Measurements from ENCODE around the gene BMAL1. TPM values are rescaled to one million over a fixed set of nuclear protein-coding genes. Genes with fewer than 3 reads are reported as not detected.
A peak's percentile ranks its signal among the peaks of the same experiment; 100 is the strongest.

Gene BMAL1
- total RNA-seq, 4 donors from 2014 or later: 57.8 to 143 (median 80.8) TPM

- Histone ChIP-seq H3K27ac (no peak overlapping the region), H3K9me3 (no peaks in the 10 kb centered on the region), H3K27me3 (no peaks in the 10 kb centered on the region), H3K4me1 (peaks cover 33% of the 10 kb centered on the region), H3K36me3 (no peaks in the 10 kb centered on the region), H3K4me3 (no peak overlapping the region)
- no peak for DNase-seq (ENCODE audit: low spot score in 2 of 2)
- WGBS: 60% methylated on average over 11 of the region's 11 CpGs
- no peak for TF ChIP-seq POLR2A (IDR thresholded peaks at IDR 0.05)
- TF ChIP-seq CTCF (IDR thresholded peaks at IDR 0.05): no peak
- no peak for TF ChIP-seq POLR2AphosphoS5 (IDR thresholded peaks at IDR 0.05)
- TF ChIP-seq EP300 (IDR thresholded peaks at IDR 0.05): no peak
Observed at GRCh38 chr11:13339195-13340153, 61.9 kb downstream of the BMAL1 start.

- H3K27ac ChIP-seq: no peak overlapping the region
- WGBS: 55% methylated on average over 5 of the region's 5 CpGs
Observed at GRCh38 chr11:13341026-13341425, 63.4 kb downstream of the BMAL1 start.

DNA sequence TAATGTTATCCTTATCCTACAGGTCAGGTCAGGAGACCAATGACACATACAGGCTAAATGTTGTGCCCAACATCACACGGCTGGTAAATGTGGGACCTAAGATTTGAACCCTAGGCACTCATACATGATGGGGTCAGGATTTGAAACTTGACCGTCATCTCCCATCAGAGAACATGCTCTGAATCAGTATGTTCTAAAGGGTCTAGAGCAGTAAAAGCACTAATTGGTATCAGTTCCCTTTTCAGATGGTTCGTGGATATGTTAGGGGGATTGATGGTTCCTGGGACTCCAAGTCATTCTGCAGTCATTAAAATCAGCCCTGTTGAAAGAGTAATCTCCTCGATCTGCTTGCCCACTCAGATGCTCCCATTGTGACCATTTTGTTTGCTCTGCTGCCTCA is 65.5 kb downstream of the BMAL1 start:
- 87% methylated on average over 4 of the region's 4 CpGs for WGBS
- peaks cover 20% of the 10 kb centered on the region for H3K4me1 ChIP-seq
- no peaks in the 10 kb centered on the region for H3K36me3 ChIP-seq
- no peak overlapping the region for H3K27ac ChIP-seq
- H3K9me3 ChIP-seq: no peaks in the 10 kb centered on the region
- no peaks in the 10 kb centered on the region for H3K27me3 ChIP-seq
- TF ChIP-seq EP300 (IDR thresholded peaks at IDR 0.05) (no peak), CTCF (IDR thresholded peaks at IDR 0.05) (no peak), POLR2AphosphoS5 (IDR thresholded peaks at IDR 0.05) (no peak), POLR2A (IDR thresholded peaks at IDR 0.05) (no peak)
- H3K4me3 ChIP-seq: no peak overlapping the region
- peak in 1 of 2 donors; percentile 15 for DNase-seq (ENCODE audit: low spot score in 2 of 2)

More at GRCh38 chr11:13341026-13341425, 63.4 kb downstream of the BMAL1 start:
- no peak overlapping the region for H3K4me3 ChIP-seq
- TF ChIP-seq EP300 (IDR thresholded peaks at IDR 0.05) (no peak), POLR2A (IDR thresholded peaks at IDR 0.05) (no peak), POLR2AphosphoS5 (IDR thresholded peaks at IDR 0.05) (no peak), CTCF (IDR thresholded peaks at IDR 0.05) (no peak)
- H3K9me3 ChIP-seq: no peaks in the 10 kb centered on the region
- DNase-seq (ENCODE audit: low spot score in 2 of 2): peak in 1 of 2 donors; percentile 66
- H3K36me3 ChIP-seq: no peaks in the 10 kb centered on the region
- peaks cover 20% of the 10 kb centered on the region for H3K4me1 ChIP-seq
- H3K27me3 ChIP-seq: no peaks in the 10 kb centered on the region

- H3K4me1 ChIP-seq: peaks cover 14% of the 10 kb centered on the region
- 67% methylated on average over 9 of the region's 10 CpGs for WGBS
- DNase-seq (ENCODE audit: low spot score in 2 of 2): peak in 1 of 2 donors; percentile 69
- no peaks in the 10 kb centered on the region for H3K9me3 ChIP-seq
- TF ChIP-seq POLR2A (IDR thresholded peaks at IDR 0.05) (no peak), CTCF (IDR thresholded peaks at IDR 0.05) (peak; percentile 63 to 76), POLR2AphosphoS5 (IDR thresholded peaks at IDR 0.05) (no peak), EP300 (IDR thresholded peaks at IDR 0.05) (no peak)
- H3K4me3 ChIP-seq: no peak overlapping the region
- no peak overlapping the region for H3K27ac ChIP-seq
- no peaks in the 10 kb centered on the region for H3K36me3 ChIP-seq
- no peaks in the 10 kb centered on the region for H3K27me3 ChIP-seq
Observed at GRCh38 chr11:13343931-13344717, 66.5 kb downstream of the BMAL1 start.

GRCh38 chr11:13344818-13345217 is 67.2 kb downstream of the BMAL1 start:
- no peak overlapping the region for H3K27ac ChIP-seq

More at GRCh38 chr11:13344818-13345217, 67.2 kb downstream of the BMAL1 start:
- 83% methylated on average over 1 of the region's 1 CpG for WGBS
- no peaks in the 10 kb centered on the region for H3K9me3 ChIP-seq
- H3K4me3 ChIP-seq: no peak overlapping the region
- H3K4me1 ChIP-seq: peaks cover 10% of the 10 kb centered on the region
- DNase-seq (ENCODE audit: low spot score in 2 of 2): no peak
- peaks cover 1% of the 10 kb centered on the region for H3K36me3 ChIP-seq
- H3K27me3 ChIP-seq: no peaks in the 10 kb centered on the region
- TF ChIP-seq POLR2AphosphoS5 (IDR thresholded peaks at IDR 0.05) (no peak), EP300 (IDR thresholded peaks at IDR 0.05) (no peak)

All from suprapubic skin (tissue), 4 donors.